Measurements from ENCODE around the gene GRIP2. TPM values are rescaled to one million over a fixed set of nuclear protein-coding genes. Genes with fewer than 3 reads are reported as not detected.

GRIP2 gene
- total RNA-seq, 2 experiments from 2014 or later: not detected

DNA sequence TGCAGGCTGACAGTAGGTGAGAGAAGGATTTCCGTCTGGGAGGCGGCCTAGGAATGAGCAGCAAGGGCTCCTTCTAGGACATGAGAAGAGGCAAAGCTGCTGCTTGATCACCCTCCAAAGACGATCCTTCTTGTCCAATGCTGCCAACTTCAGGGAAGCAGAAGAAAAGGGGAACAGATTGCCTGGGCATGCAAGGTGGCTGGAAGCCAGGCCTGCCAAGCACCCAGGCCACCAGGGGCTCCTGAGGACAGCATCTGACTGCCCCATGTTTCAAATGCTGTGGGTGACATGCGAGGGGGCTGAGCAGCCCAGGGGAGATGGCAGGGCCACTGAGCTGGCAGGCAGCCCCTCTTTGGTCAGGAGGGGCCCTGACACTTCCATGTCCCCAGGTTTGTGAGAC is 3.3 kb upstream of the GRIP2 start:
- Mint-ChIP-seq H3K27ac (no peak overlapping the region), H3K27me3 (peaks cover 6% of the 10 kb centered on the region), H3K9me3 (no peaks in the 10 kb centered on the region), H3K4me1 (ENCODE audit: low read depth) (no peaks in the 10 kb centered on the region), H3K36me3 (ENCODE audit: low read depth) (no peaks in the 10 kb centered on the region), H3K4me3 (no peak overlapping the region)
- Histone ChIP-seq H3K9me3 (ENCODE audit: control insufficient read depth in 1 of 2, insufficient read depth in 1 of 2, low read length in 2 of 2) (peaks cover 0 to 5% of the 10 kb centered on the region in 2 experiments), H3K4me3 (ENCODE audit: low read length) (no peak overlapping the region), H3K36me3 (ENCODE audit: insufficient read depth, low read length) (no peaks in the 10 kb centered on the region), H3K27me3 (ENCODE audit: control insufficient read depth in 1 of 2, insufficient read depth in 2 of 2, low read length in 2 of 2) (peaks cover 0 to 2% of the 10 kb centered on the region in 2 experiments), H3K27ac (ENCODE audit: low read depth in 1 of 2, low read length in 2 of 2) (no peak overlapping the region), H3K4me1 (ENCODE audit: insufficient read depth, low read length) (no peaks in the 10 kb centered on the region)
- intact Hi-C loops (cut with DNase I, micrococcal nuclease): no loop called here
- ATAC-seq (ENCODE audit: poor library complexity) (no peak), DNase-seq (no peak)
- ChIA-PET POLR2A (no interaction called here), CTCF (no interaction called here)
- no peak for TF ChIP-seq CTCF (IDR thresholded peaks at IDR 0.05)

DNA sequence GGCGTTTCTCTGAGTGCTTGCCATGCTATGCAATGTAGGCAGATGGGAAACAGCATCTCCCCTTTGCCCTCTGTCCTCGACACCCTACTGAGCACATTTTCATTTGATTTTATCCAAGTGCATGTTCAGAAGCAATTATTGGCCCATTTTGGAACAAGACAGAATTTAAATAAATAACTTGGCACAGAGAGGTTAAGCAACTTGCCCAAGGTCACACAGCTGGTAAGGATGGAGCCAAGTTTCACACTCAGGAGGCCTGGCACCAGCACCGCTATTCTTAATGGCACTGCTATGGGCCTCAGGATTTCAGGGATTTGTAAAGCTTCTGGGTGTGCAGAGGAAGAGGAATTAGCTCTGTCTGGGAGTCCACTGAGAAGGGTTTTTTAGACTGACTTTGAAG is 2.5 kb upstream of the GRIP2 start:
- H3K36me3 ChIP-seq (ENCODE audit: insufficient read depth, low read length): no peaks in the 10 kb centered on the region
- H3K4me3 ChIP-seq (ENCODE audit: low read length): no peak overlapping the region
- no peaks in the 10 kb centered on the region for H3K9me3 Mint-ChIP-seq
- H3K4me1 Mint-ChIP-seq (ENCODE audit: low read depth): no peaks in the 10 kb centered on the region
- H3K27me3 Mint-ChIP-seq: peaks cover 1% of the 10 kb centered on the region
- CTCF ChIA-PET: no interaction called here
- ATAC-seq (ENCODE audit: poor library complexity) (no peak), DNase-seq (no peak)
- H3K4me3 Mint-ChIP-seq: no peak overlapping the region
- H3K4me1 ChIP-seq (ENCODE audit: insufficient read depth, low read length): no peaks in the 10 kb centered on the region
- H3K27ac ChIP-seq (ENCODE audit: low read depth in 1 of 2, low read length in 2 of 2): no peak overlapping the region
- H3K27ac Mint-ChIP-seq: no peak overlapping the region
- H3K9me3 ChIP-seq (ENCODE audit: control insufficient read depth in 1 of 2, insufficient read depth in 1 of 2, low read length in 2 of 2): peaks cover 0 to 5% of the 10 kb centered on the region in 2 experiments
- POLR2A ChIA-PET: no interaction called here
- intact Hi-C loops (cut with DNase I, micrococcal nuclease): no loop called here
- TF ChIP-seq CTCF (IDR thresholded peaks at IDR 0.05): no peak
- H3K27me3 ChIP-seq (ENCODE audit: control insufficient read depth in 1 of 2, insufficient read depth in 2 of 2, low read length in 2 of 2): peaks cover 0 to 2% of the 10 kb centered on the region in 2 experiments
- H3K36me3 Mint-ChIP-seq (ENCODE audit: low read depth): no peaks in the 10 kb centered on the region

DNA sequence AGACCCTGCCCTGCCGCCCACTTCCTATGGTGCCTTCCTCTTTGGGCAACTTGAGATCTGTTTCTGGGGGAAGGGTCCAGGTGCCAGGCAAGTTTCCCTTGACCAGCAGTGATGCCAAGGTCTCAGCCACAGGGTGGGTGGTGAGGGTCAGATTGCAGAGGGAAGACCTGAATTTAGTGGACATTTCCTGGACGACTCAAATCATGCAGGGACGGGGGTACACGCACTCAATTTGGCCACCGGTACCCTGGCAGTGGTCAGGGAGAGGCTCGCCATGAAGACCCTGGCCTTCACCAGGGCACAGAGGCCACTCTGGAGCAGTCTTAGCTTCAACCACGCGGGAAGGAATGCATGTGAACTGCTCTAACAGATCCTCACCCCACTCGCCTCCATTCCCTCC is 1.5 kb upstream of the GRIP2 start:
- Mint-ChIP-seq H3K27ac (no peak overlapping the region), H3K4me3 (no peak overlapping the region), H3K27me3 (no peaks in the 10 kb centered on the region), H3K4me1 (ENCODE audit: low read depth) (no peaks in the 10 kb centered on the region), H3K36me3 (ENCODE audit: low read depth) (no peaks in the 10 kb centered on the region), H3K9me3 (no peaks in the 10 kb centered on the region)
- no peak for TF ChIP-seq CTCF (IDR thresholded peaks at IDR 0.05)
- intact Hi-C loops (cut with DNase I, micrococcal nuclease): no loop called here
- ChIA-PET POLR2A (no interaction called here), CTCF (no interaction called here)
- Histone ChIP-seq H3K4me1 (ENCODE audit: insufficient read depth, low read length) (no peaks in the 10 kb centered on the region), H3K4me3 (ENCODE audit: low read length) (no peak overlapping the region), H3K36me3 (ENCODE audit: insufficient read depth, low read length) (no peaks in the 10 kb centered on the region), H3K9me3 (ENCODE audit: control insufficient read depth in 1 of 2, insufficient read depth in 1 of 2, low read length in 2 of 2) (peaks cover 0 to 5% of the 10 kb centered on the region in 2 experiments), H3K27ac (ENCODE audit: low read depth in 1 of 2, low read length in 2 of 2) (no peak overlapping the region), H3K27me3 (ENCODE audit: control insufficient read depth in 1 of 2, insufficient read depth in 2 of 2, low read length in 2 of 2) (peaks cover 0 to 2% of the 10 kb centered on the region in 2 experiments)
- no peak for DNase-seq
- ATAC-seq (ENCODE audit: poor library complexity): no peak
